GM21390 (cell line): ENCODE data around the gene KCNJ14.

Source experiments
- ATAC-seq: cut with Tn5 transposase; IDR thresholded peaks from one replicate; pipeline ENCODE4 v1.9.1; 2021; ENCODE audit not compliant: unreplicated experiment

KCNJ14 gene

DNA sequence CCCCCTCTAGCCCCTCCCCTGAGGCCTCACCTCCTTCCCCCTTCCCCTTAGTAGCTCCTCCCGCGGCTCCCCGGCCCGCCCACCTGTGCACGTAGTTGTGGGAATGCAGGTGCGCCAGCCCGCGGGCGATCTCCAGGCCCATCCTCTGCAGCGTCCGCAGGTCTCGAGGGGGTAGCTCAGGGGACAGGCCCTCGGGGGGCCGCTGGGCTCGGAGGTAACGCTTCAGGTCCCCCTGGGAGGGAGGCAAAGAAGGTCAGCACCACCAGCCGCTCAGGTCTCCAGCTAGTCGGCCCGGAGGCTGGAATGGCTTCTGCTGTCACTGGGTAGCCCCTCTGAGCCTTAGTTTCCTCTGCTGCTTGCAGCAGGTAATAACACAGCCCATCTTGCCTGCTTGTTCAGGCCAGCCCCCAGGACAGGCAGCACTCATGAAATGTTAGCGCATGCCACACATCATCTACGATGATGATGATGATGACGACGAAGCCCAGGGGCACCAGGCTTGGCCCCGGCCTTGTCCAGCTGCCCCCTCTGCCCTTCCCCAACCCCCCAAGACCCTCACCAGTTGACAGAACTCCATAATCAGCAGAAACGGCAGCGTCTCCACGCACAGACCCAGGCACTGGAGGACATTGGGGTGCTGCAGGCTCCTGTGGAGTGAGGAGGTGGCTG lies 47.1 kb downstream of the KCNJ14 start:
- ATAC-seq, result no peak

DNA sequence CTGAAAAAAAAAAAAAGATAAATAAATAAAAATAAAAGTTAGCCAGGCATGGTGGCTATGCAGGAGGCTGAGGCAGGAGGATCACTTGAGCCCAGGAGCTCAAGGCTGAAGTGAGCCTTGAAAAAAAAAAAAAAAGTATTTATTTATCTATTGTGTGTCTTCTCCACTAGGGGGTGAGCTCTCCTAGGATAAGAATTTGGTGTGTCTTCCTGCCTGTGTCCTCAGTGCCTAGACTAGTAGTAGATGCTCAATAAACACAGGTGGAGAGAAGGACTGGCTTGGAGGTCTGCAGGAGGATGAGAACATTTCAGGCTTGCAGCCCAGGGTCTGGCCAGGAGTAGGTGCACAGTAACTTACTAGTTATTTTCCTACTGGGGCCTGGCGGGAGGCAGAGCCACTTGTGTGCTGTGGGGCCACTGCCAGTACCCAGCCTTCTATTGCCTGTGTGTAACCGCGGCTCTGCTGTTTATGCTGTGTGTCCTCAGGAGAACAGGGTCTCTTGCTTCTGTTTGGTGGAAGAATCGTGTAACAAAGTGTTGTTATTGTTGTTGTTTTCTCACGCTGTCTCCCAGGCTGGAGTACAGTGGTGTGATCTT lies 50.9 kb downstream of the KCNJ14 start:
- no peak for ATAC-seq

DNA sequence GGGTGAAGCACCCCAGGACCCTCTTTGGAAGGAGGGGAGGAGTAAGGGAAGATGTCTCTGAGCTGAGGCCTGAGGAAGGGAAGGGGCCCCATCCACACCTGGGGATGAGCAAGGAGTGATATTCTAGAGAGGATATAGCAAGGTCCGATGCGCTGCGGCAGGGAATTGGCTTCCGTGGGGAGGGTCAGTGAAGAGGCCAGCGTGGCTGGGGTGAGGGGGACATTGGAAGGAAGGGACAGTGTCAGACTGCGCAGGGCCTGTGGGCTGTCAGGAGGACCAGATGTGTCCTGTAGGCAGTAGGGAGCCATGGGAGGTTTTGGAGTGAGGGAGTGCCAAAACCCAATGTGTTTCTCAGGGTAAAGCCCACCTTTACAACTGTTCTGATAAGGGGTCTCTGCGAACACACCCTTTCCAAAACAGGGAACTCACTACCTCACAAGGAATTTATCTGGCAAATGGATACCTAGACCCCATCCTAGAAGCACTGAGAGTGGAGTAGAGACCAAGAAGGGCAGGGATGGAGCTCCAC lies 52.6 kb downstream of the KCNJ14 start:
- ATAC-seq, result no peak

DNA sequence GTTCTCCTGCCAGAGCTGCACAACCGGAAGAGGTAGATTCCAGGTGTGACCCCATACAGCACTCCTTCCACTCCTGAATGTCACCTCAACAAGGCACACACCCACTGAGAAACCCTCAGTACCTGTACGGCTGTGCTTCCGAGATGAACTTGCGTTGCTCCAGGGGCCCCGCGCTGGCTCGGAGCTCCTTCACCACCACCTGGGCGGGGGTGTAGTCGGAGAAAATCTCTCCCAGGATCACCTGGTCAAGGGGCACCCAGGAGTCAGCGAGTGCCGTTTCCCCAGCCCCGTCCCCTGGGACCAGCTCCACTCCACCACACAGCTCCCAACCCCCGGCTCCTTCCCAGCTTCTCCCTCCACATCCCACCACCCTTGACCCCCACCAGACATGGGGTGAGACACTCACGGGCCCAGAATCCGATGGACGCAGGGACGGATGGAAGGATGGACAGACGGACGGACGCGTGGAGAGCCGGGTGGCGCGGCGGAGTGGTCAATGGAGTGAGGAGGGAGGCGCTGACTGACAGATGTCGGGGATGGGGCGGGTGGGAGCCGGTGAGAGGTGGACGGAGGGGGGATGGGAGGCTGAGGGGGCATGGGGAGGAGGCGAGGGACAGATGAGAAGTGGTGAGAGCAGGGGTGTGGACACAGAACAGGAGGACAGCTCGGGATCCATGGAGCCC lies 53.5 kb downstream of the KCNJ14 start:
- ATAC-seq, result no peak

DNA sequence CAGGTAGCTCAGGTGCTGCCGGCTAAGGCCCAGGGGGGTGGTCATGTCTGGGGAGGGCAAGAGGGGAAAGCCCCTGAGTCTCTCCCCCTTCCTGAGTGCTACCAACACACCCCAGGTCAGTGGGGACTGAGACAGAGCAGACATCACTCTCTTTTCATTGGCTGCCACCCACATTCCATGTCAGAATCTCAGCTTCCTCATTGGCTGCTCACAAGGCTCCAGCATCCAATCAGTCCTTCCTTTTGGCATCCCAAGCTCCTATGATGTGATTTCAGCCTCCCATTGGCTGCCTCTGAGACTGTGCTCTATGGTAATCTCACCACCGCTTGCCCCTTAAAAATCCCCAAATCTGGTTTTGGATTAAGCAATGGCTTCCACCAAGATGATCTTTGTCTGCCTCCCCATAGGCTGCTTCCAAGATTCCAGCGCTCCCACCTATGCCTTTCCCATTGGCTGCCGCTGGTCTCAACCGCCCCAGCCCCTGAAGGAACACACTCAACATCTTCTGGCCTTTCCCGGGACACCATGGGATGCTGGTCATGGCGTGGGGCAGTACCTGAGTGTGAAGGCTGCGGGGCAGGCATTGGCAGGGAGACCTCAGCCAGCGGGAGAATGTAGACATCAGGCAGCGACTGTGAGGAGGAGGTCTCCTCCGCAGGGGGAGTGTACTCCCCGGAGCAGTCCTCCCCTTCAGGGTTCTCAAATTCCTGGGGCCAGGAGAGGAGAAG lies 54.3 kb downstream of the KCNJ14 start:
- ATAC-seq, result no peak

GRCh38 chr19:48510421-48511268 lies 55.3 kb downstream of the KCNJ14 start:
- ATAC-seq, result no peak

- ATAC-seq, result no peak
Observed at GRCh38 chr19:48511321-48511731, 56.0 kb downstream of the KCNJ14 start.

- no peak for ATAC-seq
Observed at GRCh38 chr19:48511800-48512503, 56.6 kb downstream of the KCNJ14 start, which contains the start of gene LMTK3. Gene LMTK3 (minus strand): TSS chr19:48511835. CDS start chr19:48511576, 259 bp downstream.

- no peak for ATAC-seq
Observed at GRCh38 chr19:48512504-48513288, 57.3 kb downstream of the KCNJ14 start.

GRCh38 chr19:48513289-48514122 lies 58.1 kb downstream of the KCNJ14 start:
- ATAC-seq, result no peak

- no peak for ATAC-seq
Observed at GRCh38 chr19:48514123-48514458, 58.7 kb downstream of the KCNJ14 start.

DNA sequence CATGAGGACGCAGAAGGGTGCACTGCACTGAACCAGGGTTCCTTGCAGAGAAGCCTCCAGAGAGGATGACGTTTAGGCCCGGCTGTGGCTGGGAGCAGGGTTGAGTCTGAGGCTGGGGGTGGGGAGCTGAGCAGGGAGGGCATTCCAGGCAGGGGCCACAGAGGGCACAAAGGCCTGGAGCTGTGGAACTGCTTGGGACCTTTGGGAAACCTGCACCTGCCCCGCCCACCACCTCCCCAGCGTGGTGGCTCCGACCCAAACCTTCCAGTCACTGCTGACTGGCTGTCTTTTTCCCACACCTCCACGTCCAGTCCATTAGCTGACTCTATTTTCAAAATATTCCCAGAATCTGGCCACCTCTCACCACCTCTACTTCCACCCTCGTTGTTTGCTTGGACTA lies 61.2 kb downstream of the KCNJ14 start:
- no peak for ATAC-seq
